GM19324 (cell line): ENCODE data around the gene PTPRG.
"Not testable (repeated sequence)": the region's sequence is repeated elsewhere in the genome, so short reads cannot be mapped to it uniquely, and the experiment has no call there.

Experiments used
- ATAC-seq: cut with Tn5 transposase; IDR thresholded peaks from one replicate; pipeline ENCODE4 v1.9.1; 2021; ENCODE audit warnings: mild to moderate bottlenecking, moderate library complexity; ENCODE audit not compliant: unreplicated experiment, low FRiP score

PTPRG gene

GRCh38 chr3:61810953-61811497 is 249.7 kb downstream of the PTPRG start:
- no peak for ATAC-seq

DNA sequence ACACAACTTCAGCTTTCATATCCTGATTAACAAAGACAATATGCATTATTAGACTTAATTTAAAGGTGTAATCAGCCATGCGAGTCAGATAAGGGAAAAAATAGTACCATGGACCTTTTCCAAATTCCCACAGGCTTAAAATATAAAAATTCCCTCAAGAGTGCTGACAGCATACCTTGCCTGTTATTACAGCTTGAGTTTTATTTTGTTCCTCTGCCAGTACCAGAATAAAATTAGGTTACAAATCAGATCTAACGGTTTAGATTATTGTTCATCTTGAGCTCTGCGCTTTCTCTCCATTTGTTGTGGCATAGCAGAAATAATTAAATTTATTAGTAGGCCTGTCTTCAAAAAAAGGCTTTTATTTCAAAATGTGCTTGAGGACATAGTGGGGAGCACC is 250.3 kb downstream of the PTPRG start:
- no peak for ATAC-seq

DNA sequence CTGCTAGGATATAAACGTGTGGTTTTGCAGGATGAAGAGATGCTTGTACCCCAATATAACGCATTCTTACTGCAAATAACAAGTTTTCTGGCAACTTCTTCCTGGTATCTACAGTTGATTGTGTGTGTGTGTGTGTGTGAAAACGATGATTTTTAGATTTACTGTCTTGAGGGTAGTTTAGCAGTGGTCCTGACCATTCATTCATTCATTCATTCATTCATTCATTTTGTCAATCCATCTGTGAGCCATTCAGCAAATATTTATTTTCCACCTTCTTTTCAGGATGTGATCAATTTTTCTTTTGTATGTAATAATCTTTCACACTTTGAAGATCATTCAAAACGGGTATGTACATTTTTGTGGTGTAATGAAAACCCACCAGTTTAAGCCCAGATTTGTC is 250.7 kb downstream of the PTPRG start:
- ATAC-seq, result no peak

GRCh38 chr3:61812517-61812916 is 251.1 kb downstream of the PTPRG start:
- ATAC-seq, result no peak

DNA sequence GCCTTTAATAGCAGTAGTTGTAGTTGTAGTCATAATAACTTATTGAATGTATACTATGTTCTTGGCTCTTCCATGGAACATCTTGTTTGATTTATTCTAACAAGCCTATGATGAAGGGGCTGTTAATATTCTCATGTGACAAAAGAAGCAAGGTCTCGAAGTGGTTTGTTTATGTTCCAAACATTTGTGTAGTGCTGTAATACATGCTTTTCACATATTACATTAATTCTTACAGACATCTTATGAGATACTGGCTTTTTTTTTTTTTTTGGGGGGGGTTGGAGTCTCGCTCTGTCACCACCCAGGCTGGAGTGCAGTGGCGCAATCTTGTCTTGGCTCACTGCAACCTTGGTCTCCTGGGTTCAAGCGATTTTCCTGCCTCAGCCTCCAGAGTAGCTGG is 252.3 kb downstream of the PTPRG start:
- ATAC-seq, result no peak

DNA sequence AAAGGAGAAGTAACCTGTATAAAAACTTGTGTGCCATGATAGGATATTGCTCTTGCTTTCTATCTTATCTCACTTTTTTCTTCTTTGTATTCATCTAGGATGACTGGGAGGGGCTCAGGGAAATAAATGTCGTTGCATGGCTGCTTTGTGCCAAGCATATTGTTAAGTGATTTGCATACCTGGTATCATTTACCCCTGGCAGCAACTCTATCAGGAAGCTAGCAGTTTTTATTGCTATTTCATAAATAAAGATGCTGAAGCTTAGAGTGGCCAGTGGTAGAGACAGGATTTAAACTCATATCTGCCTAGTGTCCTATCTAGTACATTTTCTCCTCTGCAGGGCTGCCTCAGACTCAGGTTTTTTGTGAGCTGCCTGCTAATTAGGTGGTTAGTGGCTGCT is 253.3 kb downstream of the PTPRG start:
- no peak for ATAC-seq

DNA sequence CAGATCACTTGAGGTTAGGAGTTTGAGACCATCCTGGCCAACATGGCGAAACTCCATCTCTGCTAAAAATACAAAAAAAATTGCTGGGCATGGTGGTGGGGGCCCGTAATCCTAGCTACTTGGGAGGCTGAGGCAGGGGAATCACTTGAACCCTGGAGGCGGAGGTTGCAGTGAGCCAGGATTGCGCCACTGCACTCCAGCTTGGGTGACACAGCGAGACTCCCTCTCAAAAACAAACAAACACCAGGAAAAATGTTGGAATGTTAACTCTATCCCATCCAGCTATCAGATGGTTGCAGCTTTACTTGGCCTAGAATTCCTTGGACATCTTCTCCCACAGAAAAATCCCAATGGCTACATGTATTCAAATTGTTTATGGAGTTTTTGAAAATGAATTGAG is 254.9 kb downstream of the PTPRG start:
- ATAC-seq, result not testable (repeated sequence)

- ATAC-seq, result no peak
These were observed 258.5 kb downstream of the PTPRG start for GRCh38 chr3:61819861-61820260.

- no peak for ATAC-seq
These were observed 259.1 kb downstream of the PTPRG start for GRCh38 chr3:61820306-61820992.

DNA sequence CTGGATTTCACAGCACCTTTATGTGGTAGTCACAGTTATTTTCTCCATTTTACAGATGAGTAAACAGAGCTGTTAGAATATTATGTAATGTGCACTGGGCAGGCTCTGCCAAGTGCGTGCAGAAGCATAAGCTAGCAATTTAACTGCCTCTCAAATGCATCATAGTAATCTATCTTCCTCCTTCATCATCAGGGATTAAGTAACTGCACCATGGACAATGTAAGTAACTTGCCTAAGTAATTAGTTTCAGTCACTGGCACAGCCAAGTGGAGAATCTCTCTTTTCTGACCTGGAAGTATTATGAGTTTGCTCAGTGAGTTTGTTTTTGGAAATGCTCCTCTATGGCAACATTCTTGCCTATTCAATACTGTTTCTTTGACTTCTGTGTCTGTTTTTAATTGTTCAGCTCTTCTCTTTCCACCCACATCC is 260.5 kb downstream of the PTPRG start:
- ATAC-seq, result no peak

DNA sequence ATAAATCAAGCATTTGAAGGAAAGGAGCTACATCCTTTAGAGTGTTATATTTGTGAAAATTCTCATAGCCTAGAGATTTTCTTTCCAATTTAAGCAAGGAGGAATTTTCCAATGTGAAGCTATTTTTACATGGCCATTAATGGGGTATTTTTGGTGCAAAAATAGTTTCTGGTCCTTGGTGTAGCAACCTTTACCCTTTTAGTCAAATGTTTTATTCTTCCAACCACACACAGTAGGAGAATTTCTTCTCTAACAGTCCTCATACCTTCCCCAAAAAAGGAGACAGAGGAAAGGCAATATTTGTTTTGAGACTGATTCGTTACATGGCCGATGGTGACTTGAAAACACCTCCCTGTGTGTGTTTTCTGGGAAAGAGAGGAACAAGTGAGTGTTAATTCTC is 261.2 kb downstream of the PTPRG start:
- no peak for ATAC-seq

DNA sequence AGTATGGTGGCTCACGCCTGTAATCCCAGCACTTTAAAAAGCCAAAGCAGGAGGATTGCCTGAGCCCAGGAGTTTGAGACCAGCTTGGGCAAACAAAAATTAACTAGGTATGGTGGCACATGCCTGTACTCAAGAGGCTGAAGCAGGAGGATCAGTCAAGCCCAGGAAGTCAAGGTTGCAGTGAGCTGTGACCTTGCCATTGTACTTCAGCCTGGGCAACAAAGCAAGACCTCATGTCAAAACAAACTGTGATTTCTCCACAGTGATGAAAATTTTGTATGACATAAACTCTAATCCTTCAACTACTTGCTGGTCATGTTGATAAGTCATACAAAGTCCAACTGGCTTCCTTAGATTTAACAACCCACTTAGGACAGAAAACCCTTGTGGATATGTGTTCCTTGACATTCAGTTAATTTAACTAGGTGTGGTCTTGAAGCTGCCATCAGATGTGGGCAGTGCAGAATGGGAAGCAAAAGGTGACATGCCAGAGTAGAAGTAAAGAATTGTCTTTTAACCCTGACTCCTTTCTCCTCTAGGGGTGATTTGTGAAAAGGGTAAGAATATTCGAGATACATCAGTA is 263.3 kb downstream of the PTPRG start:
- ATAC-seq, result no peak

DNA sequence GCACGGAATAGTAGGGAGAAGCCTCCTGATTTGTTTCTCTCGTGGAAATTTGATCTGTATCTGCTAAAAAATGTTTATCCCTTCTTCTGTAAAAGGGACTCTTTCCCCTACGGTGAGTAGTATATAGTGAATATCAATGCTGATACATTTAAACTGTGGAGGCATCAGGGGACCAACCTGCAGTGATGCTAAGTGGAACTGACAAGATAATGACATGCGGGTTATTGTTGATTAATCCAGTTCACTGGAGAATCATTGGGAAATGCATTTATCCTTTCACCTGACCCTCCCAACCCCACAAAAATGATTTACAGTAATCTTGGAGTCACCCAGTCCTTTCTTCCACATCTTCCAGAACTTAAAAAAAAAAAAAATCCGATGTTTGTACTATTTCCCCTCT is 264.8 kb downstream of the PTPRG start:
- no peak for ATAC-seq

GRCh38 chr3:61828184-61828874 is 267.0 kb downstream of the PTPRG start:
- ATAC-seq, result no peak

GRCh38 chr3:61828880-61829721 is 267.7 kb downstream of the PTPRG start:
- ATAC-seq, result no peak

DNA sequence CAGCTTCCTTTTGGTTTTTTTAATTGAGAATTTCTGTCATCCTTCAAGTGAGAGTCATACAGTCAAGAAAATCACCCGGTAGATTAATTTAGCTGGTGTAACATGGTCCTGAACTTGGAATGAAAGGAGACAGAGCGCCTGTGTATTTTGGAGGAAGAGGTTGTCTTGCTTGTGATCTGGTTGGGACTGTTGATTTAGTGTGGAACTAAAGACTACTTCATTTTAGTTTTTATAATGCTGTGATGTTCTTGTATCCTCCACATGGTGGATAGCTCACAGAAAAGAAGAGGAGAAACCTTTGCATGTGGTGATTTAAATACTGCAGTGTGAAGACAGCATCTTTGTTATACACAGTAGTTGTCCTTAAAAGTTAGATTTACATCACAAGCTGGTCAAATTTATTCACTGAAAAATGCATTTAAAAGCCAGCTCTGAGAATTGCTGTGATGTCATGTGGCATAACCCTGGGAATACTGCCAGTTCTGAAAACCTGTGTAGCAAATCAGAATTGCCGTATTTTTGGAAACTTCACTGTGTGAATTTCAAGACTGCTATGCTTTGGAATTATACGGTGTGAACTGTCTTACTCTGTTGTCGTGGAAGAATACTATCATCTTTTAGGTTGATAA is 268.5 kb downstream of the PTPRG start:
- no peak for ATAC-seq

DNA sequence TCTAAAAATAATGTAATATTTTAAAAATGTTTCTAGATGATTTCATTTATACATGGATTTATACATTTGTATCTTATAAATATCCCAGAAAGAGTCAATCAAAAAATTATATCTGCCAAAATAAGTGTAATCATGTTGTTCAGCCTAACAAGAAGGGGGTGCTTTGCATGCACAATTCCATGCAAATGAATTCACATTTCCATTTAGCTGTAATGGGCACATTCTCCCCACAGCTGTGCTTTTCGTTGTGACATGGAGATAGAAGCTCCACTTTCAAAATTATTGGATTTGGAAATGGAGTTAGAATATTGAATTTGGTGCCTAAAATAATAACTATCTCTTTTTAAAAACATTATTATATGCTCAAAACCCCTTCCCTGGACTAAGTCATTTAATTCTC is 270.6 kb downstream of the PTPRG start:
- ATAC-seq, result no peak

DNA sequence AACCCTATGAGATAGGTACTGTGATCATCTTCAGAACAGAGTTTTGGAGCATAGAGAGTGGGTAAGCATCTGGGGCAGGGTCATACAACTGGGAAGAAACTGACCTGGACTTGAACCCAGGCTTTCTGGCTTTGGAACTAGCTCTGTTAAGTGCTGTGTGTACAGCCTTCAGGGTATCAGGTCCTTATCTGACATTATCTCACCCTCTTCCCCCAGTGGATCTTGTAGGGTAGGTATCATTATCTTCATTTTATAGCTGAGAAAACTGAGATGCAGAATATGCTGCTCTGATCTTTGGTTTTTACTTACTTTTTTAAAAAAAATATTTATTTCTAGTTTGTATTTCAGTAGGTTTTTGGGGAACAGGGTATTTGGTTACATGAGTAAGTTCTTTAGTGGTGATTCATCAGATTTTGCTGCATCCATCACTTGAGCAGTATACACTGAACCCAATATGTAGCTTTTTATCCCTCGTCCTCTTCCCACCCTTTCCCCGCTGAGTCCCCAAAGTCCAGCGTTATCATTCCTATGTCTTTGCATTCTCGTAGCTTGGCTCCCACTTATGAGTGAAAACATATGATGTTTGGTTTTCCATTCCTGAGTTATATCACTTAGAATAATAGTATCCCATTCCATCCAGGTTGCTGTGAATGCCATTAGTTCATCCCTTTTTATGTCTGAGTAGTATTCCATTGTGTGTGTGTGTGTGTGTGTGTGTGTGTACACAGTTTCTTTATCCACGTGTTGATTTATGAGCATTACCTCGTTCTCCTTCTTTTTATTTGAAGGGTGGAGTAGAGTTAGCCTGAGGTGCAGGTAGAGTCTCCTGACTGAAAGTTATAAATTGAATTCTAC is 271.2 kb downstream of the PTPRG start:
- ATAC-seq, result no peak

GRCh38 chr3:61839256-61839655 is 277.9 kb downstream of the PTPRG start:
- no peak for ATAC-seq
